GM20000 (cell line): ENCODE results near the gene SNAPC4.

ENCODE experiments used
- DNase-seq: peaks from one replicate; pipeline ENCODE4 v3.0.0; 2012; ENCODE audit warnings: low spot score
- TF ChIP-seq, protein P1 (sequence below): IDR thresholded peaks from 2 replicates; pipeline ENCODE4 v1.5.1; 2012; ENCODE audit warnings: mild to moderate bottlenecking, control low read depth; ENCODE audit errors: extremely low read depth, missing control alignments

Gene SNAPC4

DNA sequence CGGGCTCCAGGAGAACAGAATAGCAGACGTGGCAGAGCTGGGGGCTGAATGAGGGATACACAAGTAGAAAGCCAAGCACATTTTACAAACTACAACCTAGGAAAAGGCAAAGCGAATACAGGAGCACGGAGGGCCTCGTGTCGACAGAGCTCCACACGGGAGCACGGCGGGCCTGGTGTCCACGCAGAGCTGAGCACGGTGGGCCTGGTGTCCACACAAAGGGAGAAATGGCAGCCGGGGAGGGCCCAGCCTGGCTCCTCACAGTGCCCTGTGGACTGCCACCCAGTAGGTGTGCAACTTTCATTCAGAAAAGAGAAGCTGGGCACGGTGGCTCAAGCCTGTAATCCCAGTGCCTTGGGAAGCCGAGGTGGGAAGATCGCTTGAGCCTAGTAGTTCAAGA is 43.1 kb upstream of the SNAPC4 start:
- TF ChIP-seq, protein P1, sequence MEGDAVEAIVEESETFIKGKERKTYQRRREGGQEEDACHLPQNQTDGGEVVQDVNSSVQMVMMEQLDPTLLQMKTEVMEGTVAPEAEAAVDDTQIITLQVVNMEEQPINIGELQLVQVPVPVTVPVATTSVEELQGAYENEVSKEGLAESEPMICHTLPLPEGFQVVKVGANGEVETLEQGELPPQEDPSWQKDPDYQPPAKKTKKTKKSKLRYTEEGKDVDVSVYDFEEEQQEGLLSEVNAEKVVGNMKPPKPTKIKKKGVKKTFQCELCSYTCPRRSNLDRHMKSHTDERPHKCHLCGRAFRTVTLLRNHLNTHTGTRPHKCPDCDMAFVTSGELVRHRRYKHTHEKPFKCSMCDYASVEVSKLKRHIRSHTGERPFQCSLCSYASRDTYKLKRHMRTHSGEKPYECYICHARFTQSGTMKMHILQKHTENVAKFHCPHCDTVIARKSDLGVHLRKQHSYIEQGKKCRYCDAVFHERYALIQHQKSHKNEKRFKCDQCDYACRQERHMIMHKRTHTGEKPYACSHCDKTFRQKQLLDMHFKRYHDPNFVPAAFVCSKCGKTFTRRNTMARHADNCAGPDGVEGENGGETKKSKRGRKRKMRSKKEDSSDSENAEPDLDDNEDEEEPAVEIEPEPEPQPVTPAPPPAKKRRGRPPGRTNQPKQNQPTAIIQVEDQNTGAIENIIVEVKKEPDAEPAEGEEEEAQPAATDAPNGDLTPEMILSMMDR, result no peak
- no peak for DNase-seq

DNA sequence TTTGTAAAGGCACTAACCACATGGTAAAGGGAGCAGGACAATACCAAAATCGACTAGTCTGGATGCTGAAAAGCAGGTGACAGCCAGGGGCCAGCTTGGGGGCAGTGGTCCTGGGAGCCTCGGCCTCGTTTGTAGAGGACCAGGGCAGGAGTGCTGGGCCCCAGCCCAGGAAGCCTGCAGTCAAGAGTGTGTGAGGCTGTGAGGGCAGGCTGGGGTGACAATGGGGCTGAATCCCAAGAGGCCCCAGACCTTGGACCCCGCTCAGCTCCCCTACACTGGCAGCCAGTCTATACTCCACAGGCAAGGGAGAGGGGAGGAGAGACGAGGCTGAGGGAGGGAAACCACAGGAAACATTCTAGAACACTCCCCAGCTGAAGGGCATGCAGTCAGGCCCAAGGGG is 42.3 kb upstream of the SNAPC4 start:
- DNase-seq, result no peak
- TF ChIP-seq, protein P1, result no peak

DNA sequence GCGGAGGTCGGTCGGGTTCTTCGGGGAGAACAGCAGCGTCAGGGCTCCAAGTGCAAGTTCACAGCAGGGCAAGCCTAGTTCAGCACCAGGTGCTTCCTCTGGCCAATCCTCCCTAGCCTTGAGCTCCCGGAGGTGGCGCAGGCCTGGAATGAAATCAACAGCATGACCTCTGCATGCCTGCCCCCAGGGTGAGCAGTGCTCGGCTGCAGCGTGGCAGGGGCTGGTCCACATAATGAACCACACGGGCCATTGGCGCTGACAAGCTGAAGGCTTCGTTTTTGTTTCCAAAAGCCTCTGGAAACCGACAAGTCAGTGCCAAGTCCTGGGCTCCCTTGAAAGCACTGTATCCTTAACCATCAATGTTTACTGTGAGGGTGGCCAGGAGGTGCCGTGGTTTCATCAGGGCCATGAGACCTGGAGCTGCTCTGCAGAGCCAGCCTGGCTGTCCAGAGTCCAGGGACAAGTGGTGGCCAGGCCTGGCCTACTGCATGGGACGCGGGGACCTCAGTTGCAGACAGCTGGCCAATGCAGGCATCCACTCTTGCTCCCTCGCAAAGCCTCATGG is 41.8 kb upstream of the SNAPC4 start:
- TF ChIP-seq, protein P1, result no peak
- DNase-seq, result no peak

DNA sequence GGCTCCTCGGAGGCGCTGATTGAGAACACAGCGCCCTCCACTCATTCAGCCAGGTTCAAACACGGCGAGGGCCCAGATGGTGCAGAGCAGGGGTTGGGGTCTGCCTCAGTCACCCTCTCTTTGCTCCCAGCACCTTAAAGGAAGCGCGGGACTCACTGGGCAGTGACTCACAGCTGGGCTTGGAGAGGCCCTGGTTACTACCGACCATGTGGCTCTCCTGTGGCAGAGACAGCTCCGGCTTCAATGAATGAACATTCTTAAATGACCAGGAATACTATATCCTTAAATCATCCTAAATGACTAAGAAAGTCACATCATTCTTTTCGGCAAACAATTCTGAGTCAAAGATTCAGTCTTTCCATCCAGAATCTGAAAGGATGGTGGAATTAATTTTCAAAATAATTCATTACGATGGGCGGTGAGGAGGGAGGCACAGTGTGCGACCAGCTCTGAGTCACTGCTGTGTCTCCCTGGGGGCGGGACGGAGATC is 41.3 kb upstream of the SNAPC4 start:
- TF ChIP-seq, protein P1, result no peak
- no peak for DNase-seq

DNA sequence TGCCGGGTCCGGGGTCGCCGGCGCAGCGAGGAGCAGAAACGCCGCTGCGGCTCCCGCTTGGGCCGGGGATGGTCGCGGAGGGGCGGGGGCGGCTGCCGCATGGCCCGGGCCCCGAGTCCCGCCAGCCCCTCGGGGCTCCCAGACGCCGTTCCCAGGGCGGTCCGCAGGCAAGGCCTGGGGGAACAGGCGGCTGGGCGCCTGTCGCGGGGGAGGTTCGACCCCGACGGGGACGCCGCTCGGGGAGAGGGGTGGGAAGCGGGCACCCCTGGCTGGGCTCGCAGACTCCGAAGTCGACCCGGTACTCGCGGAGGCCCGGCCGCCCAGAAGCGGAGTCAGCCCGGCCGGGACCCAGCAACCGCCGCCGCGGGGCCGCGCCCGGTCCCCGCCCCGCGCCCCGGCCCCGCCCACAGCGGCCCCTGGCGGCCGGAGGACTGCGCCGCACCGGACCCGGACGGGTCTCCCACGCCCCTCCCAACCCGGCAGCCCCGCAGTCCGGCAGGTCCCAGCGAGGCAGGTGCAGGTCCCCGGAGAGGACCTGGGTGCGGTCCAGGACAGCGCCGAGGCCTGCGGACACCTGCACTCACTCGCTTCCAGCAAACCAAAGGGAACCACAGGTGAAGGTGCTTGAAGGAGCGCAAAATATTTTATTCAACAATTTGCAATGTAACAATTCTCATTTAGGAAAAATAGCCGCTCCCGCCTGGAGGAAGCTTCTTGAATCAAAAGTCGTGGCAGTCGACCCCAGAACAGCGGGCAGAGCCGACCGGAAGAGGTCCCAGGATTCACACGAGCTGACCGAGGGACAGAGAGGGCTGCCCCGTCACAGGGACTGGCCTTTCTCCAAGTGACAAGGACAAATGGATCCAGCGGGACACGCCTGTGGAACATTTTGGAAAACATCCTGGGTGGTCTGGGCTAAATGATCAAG is 39.8 kb upstream of the SNAPC4 start, which contains the start of gene INPP5E:
INPP5E (minus strand) TSS at position 365 of the 928 bp plus-strand sequence. CDS start 426 bp downstream, outside the sequence.
- peak; percentile 98 for DNase-seq
- TF ChIP-seq, protein P1, result peak; percentile 71

DNA sequence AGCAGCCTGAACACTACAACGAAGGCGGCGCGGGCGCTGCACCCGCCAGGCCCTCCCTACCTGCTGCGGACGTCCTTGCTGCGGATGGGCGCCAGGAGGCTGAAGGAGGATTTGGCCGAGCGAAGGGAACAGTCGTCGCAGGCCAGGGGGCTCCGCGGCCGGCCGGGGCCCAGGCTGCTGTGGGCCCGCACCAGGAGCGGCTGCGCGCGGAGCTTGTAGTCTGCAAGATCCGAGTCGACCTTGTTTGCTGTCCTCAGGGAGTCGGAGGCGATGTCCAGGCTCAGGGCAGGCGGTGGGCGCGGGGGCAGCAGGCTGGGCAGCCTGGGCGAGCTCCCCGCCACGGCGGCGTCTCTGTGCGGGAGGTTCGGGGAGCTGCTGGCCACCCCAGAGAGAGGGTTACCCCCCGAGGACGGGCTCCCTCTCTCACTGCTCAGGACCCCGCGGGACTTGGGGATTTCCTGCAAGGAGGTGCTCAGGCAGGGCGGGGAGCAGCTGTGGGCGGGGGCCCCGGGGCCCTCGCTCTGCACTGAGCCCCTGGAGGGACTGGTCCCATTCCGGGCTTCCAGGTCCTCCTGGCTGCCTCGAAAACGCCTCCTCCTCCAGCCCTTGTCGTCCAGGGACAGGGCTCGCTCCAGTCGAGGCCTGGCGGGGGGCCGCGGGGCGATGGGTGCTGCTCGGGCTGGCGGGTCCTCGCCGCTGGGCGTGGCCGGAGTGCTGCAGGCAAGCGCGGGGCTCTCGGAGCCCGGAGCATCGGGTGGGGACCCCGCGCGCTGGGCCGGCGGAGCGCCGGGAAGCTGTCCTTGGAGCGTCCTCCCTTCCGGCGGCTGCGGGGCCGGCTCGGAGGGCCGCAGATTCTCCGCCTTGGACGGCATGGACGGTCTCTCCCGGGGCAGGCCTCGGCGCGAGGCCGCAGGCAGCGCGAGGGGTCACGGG is 38.8 kb upstream of the SNAPC4 start:
- peak; percentile 91 for DNase-seq
- TF ChIP-seq, protein P1, result no peak
